HG03097 (cell line): ENCODE measurements around the gene DPYD.

Source experiments
- ATAC-seq: cut with Tn5 transposase; IDR thresholded peaks from one replicate; pipeline ENCODE4 v1.9.1; 2021; ENCODE audit not compliant: unreplicated experiment, low FRiP score

Gene DPYD

GRCh38 chr1:97727029-97727428 lies 193.8 kb downstream of the DPYD start:
- no peak for ATAC-seq

- ATAC-seq, result no peak
Measured at GRCh38 chr1:97726386-97726785, 194.4 kb downstream of the DPYD start.

DNA sequence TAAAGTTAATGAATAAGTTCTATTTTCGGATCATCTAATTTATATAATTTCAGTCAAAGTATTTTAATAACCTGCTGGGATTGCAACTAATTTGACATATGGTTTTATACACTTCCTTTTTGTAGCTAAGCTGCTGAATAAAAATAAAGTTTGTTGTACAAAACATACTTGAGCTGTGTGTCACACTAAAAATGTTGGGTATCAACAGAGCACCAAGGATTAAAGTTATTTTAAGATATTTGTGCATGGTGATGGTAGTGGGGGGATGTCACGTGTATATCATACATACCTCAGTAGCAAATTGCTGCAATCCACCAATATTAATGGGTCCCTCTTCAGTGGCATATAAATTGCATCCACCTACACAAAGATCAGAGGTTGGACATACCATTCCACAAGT lies 199.6 kb downstream of the DPYD start:
- no peak for ATAC-seq

DNA sequence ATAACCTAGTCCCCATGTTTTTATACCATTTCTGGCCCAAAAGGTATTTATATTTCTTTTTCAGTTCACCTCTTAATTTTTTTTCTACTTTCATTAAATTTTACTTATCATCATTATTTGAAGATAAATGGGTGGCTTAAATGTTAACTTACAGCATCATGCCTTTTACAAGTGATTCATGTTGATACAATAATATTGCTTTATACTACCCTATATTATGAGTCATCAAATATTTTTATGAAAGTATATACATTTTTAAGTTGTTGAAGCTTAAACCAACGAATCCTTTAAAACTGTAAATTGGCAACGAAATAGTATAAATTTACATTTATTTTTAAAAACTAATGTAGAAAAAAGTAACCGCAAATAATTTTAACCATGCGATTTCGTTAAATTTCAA lies 207.9 kb downstream of the DPYD start:
- ATAC-seq, result no peak

DNA sequence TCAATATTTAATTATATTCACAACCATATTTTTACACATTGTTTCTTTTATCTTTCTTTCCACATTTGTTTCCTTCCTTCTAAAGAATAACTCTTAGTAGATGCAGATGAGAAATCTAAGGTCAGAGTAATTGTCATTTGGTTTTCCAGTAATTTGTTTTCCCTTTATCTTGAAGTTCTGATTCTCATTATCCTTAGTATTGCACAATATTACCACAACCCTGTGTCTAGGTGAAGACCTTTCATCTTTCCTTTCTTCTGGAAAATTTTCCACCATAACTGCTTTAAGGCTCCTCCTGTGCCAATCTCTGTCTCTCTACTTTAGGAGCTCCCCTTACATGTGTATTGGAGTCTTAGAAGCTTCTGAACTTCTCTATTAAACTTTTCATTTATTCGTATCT lies 209.0 kb downstream of the DPYD start:
- ATAC-seq, result no peak

- no peak for ATAC-seq
Measured at GRCh38 chr1:97693601-97694000, 227.2 kb downstream of the DPYD start.

- ATAC-seq, result no peak
Measured at GRCh38 chr1:97691325-97691724, 229.5 kb downstream of the DPYD start.

GRCh38 chr1:97685360-97685759 lies 235.5 kb downstream of the DPYD start:
- no peak for ATAC-seq

GRCh38 chr1:97680894-97681293 lies 239.9 kb downstream of the DPYD start:
- ATAC-seq, result no peak

- no peak for ATAC-seq
Measured at GRCh38 chr1:97680470-97680869, 240.4 kb downstream of the DPYD start.

DNA sequence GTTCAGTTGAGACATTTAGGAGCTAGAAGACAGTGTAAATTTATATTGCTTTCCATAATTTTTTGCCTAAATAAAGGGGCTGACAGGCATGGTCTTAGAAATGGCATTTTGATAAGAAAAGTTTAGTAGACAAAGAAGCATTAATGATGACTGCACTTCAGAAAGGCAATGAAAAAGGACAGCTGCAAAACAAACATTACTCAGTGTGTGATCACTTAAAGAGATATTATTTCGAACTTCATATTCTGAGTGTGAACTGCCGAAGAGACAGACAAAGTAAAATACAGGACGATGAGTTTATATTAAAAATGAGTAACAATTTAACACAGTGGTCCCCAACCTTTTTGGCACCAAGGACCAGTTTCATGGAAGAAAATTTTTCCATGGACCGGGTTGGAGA lies 243.1 kb downstream of the DPYD start:
- no peak for ATAC-seq

DNA sequence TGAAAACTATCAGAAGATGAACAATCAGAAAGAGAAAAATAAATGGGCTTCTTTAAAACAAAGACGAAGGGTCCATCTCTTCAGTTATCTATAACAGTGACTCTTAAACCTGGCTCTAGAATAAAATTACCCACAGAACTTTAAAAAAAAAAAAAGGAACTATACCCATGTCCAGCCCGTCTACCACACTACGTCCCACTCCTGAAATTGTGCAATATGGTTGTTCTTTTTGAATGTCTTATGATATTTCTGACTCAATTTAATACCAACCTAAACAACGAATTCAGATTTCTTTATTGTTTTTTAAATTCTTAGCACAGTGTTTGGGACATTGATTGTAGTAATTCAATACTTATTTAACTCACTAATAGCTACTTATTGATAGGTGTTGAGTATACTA lies 246.3 kb downstream of the DPYD start:
- ATAC-seq, result no peak

DNA sequence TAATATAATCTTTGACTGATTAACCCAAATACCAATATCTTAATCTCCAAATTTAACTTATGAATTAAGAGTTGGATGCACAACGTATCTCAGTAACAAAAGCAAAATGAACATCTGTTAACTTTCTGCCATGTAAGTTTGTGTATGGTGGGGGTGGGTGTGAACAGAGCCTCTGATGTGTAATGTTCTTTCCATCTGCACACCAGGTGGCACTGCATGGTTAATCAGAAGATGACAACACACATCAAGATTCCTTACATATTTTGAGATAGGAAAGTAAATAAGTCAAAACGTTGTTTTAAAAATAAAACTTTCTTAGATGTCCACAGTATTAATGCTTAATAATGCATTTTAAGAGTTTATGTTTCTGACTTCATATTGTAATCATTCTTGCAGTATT lies 251.9 kb downstream of the DPYD start:
- no peak for ATAC-seq

GRCh38 chr1:97660431-97661105 lies 260.3 kb downstream of the DPYD start:
- ATAC-seq, result no peak

DNA sequence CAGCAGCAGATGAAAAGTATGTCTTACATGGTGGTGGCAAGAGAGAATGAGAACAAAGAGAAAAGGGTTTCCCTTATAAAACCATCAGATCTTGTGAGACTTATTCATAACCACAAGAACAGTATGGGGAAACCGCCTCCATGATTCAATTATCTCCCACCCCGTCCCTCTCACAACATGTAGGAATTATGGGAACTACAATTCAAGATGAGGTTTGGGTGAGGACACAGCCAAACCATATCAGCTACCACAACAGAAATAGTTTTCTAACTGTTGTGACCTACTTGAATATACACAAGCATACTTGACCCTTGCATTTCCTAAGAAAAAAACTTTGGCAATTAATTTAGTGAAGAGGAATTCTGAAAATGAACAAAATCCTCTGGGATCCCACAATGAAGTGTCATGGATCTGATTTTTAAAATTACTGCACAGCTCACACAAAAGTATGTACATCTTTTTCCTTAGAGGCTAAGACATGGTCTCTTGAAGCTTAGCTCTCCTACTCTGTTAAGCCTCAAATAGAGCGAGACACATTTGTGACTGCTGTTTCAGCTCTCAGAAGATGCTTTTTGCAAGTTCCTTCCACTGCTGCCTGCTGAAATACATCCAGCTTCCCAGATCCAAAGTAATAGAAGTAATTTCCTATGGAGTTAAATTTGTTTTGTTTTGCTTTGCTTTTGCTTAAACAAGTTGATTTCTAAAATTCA lies 265.8 kb downstream of the DPYD start:
- no peak for ATAC-seq

DNA sequence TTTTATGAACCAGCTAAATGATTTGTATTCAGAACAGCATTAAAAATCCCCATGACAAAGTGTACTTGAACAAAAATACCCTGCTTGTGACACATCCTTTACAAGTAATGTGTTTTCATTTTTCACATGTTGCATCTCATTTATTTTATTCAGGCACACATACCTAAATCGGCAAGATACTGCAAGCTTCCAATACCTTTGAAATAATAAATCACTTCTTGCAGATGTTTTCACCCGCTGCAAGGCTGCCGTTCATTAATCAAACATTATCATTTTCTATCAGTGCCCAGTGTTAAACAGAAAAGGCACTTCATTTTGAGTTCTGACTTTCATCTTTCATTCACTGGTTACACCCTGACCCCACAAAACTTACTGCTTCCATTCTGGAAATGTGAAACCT lies 269.6 kb downstream of the DPYD start:
- ATAC-seq, result no peak

GRCh38 chr1:97649591-97649990 lies 271.2 kb downstream of the DPYD start:
- ATAC-seq, result no peak

GRCh38 chr1:97647776-97648175 lies 273.1 kb downstream of the DPYD start:
- ATAC-seq, result no peak

DNA sequence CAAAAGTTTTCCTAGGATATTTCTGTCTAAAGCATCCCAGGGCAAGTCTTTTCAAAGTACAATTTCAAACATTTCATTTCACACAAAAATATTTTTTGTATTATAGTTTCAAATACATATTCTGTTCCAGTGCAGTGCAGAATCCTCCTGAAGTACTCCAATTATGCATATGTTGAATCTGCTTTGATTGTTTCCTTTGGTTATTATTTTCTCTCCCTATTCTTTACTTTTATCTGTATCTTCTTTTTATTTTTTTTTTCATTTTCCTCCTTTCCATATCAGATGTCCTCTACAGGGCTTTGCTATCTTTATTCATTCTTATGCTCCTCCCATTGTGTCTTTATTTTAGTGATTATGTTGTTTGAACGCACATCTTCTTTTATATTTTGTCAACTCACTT lies 274.8 kb downstream of the DPYD start:
- no peak for ATAC-seq

DNA sequence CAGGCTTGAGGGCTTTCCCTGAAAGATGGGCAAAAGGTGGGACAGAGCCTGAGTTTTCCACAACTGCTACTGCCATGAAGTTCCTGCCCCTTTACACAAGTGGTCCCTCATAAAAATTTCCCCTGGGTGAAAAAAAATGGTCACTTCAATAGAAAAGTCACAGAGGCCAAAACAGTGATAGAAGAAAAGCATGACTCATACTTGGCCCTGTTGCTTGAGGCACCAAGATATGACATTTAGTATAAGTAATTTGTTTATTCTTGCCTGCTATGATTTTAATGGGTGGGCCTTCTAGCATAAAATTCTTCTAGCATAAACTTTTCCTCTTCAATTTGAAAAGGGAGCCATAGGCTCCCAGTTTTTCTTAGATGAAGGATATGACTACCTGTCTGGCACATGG lies 280.2 kb downstream of the DPYD start:
- ATAC-seq, result no peak

GRCh38 chr1:97636941-97637340 lies 283.9 kb downstream of the DPYD start:
- no peak for ATAC-seq

DNA sequence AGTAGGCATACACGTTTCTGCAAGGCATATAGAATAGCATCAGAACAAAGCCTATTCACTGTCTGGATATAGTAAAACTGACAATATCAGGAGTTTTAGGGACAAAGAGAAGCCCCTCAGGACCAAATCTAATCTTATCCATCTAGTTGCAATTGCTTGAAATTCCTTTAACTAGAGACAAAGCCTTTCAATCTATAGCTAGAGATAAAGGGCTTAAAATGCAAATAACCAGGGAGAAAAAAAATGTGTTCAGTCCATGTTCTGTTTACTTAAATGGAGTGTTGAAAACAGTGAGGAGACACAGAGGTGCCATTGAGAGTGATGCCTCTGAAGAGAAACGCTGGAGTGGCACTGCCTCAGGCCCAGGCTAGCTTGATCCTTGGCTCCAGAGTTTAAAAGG lies 286.1 kb downstream of the DPYD start:
- ATAC-seq, result no peak
